ENCODE results near the gene ZNF280D. TPM values are rescaled to one million over a fixed set of nuclear protein-coding genes. Genes with fewer than 3 reads are reported as not detected.

Gene ZNF280D
- total and polyA plus RNA-seq, 2 of the 8 experiments (the other 6 are each of a cell fraction or from before 2014, with no cell fraction given) = 7.4 to 27.5 TPM

GRCh38 chr15:56698270-56698669, 35.0 kb downstream of the ZNF280D start:
- Histone ChIP-seq H2AFZ (ENCODE audit: low read length) (no peak overlapping the region), H4K91ac (replicated peaks; ENCODE audit: insufficient read length, low read length) (no peak overlapping the region), H3K27me3 (replicated peaks in 1 of 4; ENCODE audit: control insufficient read depth in 3 of 4, extremely low read depth in 1 of 4, insufficient read depth in 3 of 4, low read length in 3 of 4) (no peaks in the 10 kb centered on the region), H2BK12ac (ENCODE audit: low read depth, low read length) (no peak overlapping the region), H3K36me3 (ENCODE audit: control insufficient read depth in 2 of 4, insufficient read depth in 4 of 4, low read length in 3 of 4) (peaks cover 0 to 28% (median 10%) of the 10 kb centered on the region in 4 experiments; a peak in 6 of 8 replicates), H2BK120ac (replicated peaks; ENCODE audit: low read depth, low read length) (no peak overlapping the region), H3K79me1 (ENCODE audit: low read depth, low read length) (no peaks in the 10 kb centered on the region), H3K14ac (ENCODE audit: insufficient read length) (no peak overlapping the region), H4K20me1 (replicated peaks in 1 of 2; ENCODE audit: control insufficient read depth in 1 of 2, insufficient read depth in 2 of 2, low read length in 2 of 2) (peaks cover 0 to 3% of the 10 kb centered on the region in 2 experiments), H2AK5ac (ENCODE audit: low read depth, low read length) (no peak overlapping the region), H3K9me3 (ENCODE audit: insufficient read depth in 2 of 2, low read depth in 1 of 2, low read length in 1 of 2) (no peaks in the 10 kb centered on the region), H3K23me2 (ENCODE audit: low read depth, low read length) (no peaks in the 10 kb centered on the region; the same call in 1 of the 2 replicates), H2BK5ac (ENCODE audit: low read depth, low read length) (no peak overlapping the region), H3K9ac (replicated peaks in 1 of 4; ENCODE audit: extremely low read depth in 1 of 4, low read depth in 3 of 4, low read length in 3 of 4) (no peak overlapping the region), H3K4me1 (replicated peaks in 1 of 4; ENCODE audit: control insufficient read depth in 3 of 4, insufficient read depth in 4 of 4, low read length in 3 of 4) (no peaks in the 10 kb centered on the region), H3K4me3 (ENCODE audit: extremely low read depth in 1 of 4, insufficient read depth in 2 of 4, low read depth in 3 of 4, low read length in 4 of 4) (no peak overlapping the region), H3K4me2 (ENCODE audit: insufficient read depth in 1 of 2, low read depth in 2 of 2, low read length in 2 of 2) (no peak overlapping the region), H3K23ac (ENCODE audit: insufficient read length) (no peak overlapping the region), H4K5ac (ENCODE audit: insufficient read length, low read depth, low read length) (no peak overlapping the region), H3K18ac (ENCODE audit: extremely low read depth, low read length) (no peak overlapping the region), H3K56ac (replicated peaks; ENCODE audit: insufficient read length, low read depth, low read length) (no peak overlapping the region), H2BK15ac (ENCODE audit: low read length) (no peak overlapping the region), H3K79me2 (ENCODE audit: control insufficient read depth in 1 of 2, insufficient read depth in 2 of 2, low read length in 2 of 2) (no peaks in the 10 kb centered on the region), H3K27ac (ENCODE audit: low read depth, low read length) (no peak overlapping the region), H4K8ac (ENCODE audit: extremely low read depth, insufficient read depth, low read length) (no peak overlapping the region), H2BK20ac (ENCODE audit: low read length) (no peak overlapping the region), H3K4ac (replicated peaks; ENCODE audit: insufficient read length, low read depth, low read length) (no peak overlapping the region)
- no peak for DNase-seq (ENCODE audit: low read depth in 1 of 2, low spot score in 2 of 2)
- CTCF ChIA-PET (ENCODE audit: partially characterized antibody) = interaction anchor here (1.6 kb wide), 1 partner anchor 14 kb away, joined by 4 read pairs; no protein-coding TSS in a partner anchor
- POLR2A ChIA-PET (ENCODE audit: partially characterized antibody) = no interaction called here
- FAIRE-seq = no peak
- TF ChIP-seq RBBP5 (IDR thresholded peaks at IDR 0.05; ENCODE audit: borderline replicate concordance, low read depth, low read length) = no peak
- no peak for TF ChIP-seq TAF1 (IDR thresholded peaks at IDR 0.05; ENCODE audit: low read depth, low read length)
- TF ChIP-seq BRCA1 (IDR thresholded peaks at IDR 0.05; ENCODE audit: low read depth, low read length) = no peak
- no peak for TF ChIP-seq CHD1 (IDR thresholded peaks at IDR 0.05; ENCODE audit: low read depth, low read length)
- TF ChIP-seq ASH2L (IDR thresholded peaks at IDR 0.05; ENCODE audit: low read length) = no peak
- no peak for TF ChIP-seq JUN (IDR thresholded peaks at IDR 0.05; ENCODE audit: low read depth, low read length)
- no peak for TF ChIP-seq NRF1 (IDR thresholded peaks at IDR 0.05; ENCODE audit: low read depth, low read length)
- TF ChIP-seq, protein P1, sequence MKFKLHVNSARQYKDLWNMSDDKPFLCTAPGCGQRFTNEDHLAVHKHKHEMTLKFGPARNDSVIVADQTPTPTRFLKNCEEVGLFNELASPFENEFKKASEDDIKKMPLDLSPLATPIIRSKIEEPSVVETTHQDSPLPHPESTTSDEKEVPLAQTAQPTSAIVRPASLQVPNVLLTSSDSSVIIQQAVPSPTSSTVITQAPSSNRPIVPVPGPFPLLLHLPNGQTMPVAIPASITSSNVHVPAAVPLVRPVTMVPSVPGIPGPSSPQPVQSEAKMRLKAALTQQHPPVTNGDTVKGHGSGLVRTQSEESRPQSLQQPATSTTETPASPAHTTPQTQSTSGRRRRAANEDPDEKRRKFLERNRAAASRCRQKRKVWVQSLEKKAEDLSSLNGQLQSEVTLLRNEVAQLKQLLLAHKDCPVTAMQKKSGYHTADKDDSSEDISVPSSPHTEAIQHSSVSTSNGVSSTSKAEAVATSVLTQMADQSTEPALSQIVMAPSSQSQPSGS (IDR thresholded peaks at IDR 0.05; ENCODE audit: low read length) = no peak
- no peak for TF ChIP-seq CBX8 (IDR thresholded peaks at IDR 0.05; ENCODE audit: borderline replicate concordance, low read depth, low read length)
- no peak for TF ChIP-seq SP4 (IDR thresholded peaks at IDR 0.05; ENCODE audit: low read length)
- no peak for TF ChIP-seq JUND (IDR thresholded peaks at IDR 0.05; ENCODE audit: low read length)
- no peak for TF ChIP-seq RXRA (IDR thresholded peaks at IDR 0.05; ENCODE audit: insufficient read depth, low read depth, low read length)
- 95% methylated on average over 2 of the region's 2 CpGs; no CpG with 5 or more reads in 1 of the 2 experiments for WGBS, 2 experiments (ENCODE audit: extremely low coverage in 1 of 2, insufficient coverage in 1 of 2, insufficient read length in 1 of 2, insufficient replicate concordance in 2 of 2, low coverage in 1 of 2, low lambda C conversion rate in 2 of 2, missing lambda C conversion rate in 1 of 2)

Data from H1 (cell line).